Stomach (tissue), 9 donors: Measurements from ENCODE around the gene IZUMO3. TPM values are rescaled to one million over a fixed set of nuclear protein-coding genes. Genes with fewer than 3 reads are reported as not detected.

Experiments used
- DNase-seq, 2 donors: peaks; one replicate each; pipeline versions ENCODE4 v3.0.0 to v3.0.0-alpha.2; 2013 to 2019
- H3K27ac ChIP-seq, 5 donors: fragments of 200-600 bp in 4 of 5; sonication (generic) in 4 of 5; one replicate each; pipeline ENCODE4 v1.5.1; 2013 to 2019; ENCODE audit warnings: mild to moderate bottlenecking in 1 of 5, moderate library complexity in 1 of 5
- H3K27me3 ChIP-seq, 3 donors: fragments of 200-600 bp; sonication (generic); one replicate each; pipeline ENCODE4 v1.5.1; 2017 to 2019; ENCODE audit warnings: mixed run types in 1 of 3
- H3K36me3 ChIP-seq, 4 donors: fragments of 200-600 bp; sonication (generic); 1 replicate in 3 of 4; 2 replicates in 1 of 4; pipeline ENCODE4 v1.5.1; 2016 to 2019
- H3K4me1 ChIP-seq, 4 donors: fragments of 200-600 bp; sonication (generic); one replicate each; pipeline ENCODE4 v1.5.1; 2016 to 2019
- H3K4me3 ChIP-seq, 4 donors: fragments of 200-600 bp; sonication (generic) in 3 of 4; one replicate each; pipeline ENCODE4 v1.5.1; 2016 to 2019; ENCODE audit warnings: mild to moderate bottlenecking in 1 of 4
- H3K9me3 ChIP-seq, 4 donors: fragments of 200-600 bp; sonication (generic); one replicate each; pipeline ENCODE4 v1.5.1; 2016 to 2019
- EP300 ChIP-seq: sonication (generic); formaldehyde crosslinking; IDR thresholded peaks from one replicate; pipeline ENCODE4 v1.6.1; 2017; ENCODE audit warnings: antibody characterized with exemption
- POLR2A ChIP-seq, 4 donors: fragments of 450-650 bp; IDR thresholded peaks; one replicate each; pipeline ENCODE4 v1.6.1; 2016; ENCODE audit warnings: antibody characterized with exemption in 4 of 4, control low read depth in 2 of 4, mild to moderate bottlenecking in 1 of 4, moderate library complexity in 1 of 4
- POLR2AphosphoS5 ChIP-seq, 3 donors: sonication (generic); formaldehyde crosslinking; IDR thresholded peaks; one replicate each; pipeline ENCODE4 v1.6.1; 2016; ENCODE audit warnings: antibody characterized with exemption in 3 of 3
- WGBS, 5 donors: extraction: QIAGEN DNeasy Blood & Tissue Kit in 3 of 5; methylation state at CpG; one replicate each; pipeline versions ENCODE4 v1.1.5 to v1.1.7; 2013 to 2018; 5-methylcytosine and 5-hydroxymethylcytosine counted together
- intact Hi-C: fragments of 100-400 bp; cut with DNase I; formaldehyde crosslinking; loops from one replicate; pipeline ENCODE4 v1.15.1; 2023; ENCODE audit warnings: low total_unique reads
- polyA plus RNA-seq, 3 donors: library from polyadenylated mRNA; stranded (reverse); fragments of 200-250 nt; gene quantifications; one replicate each; pipeline ENCODE4 v1.2.3, GENCODE V29; 2013
- total RNA-seq, 5 donors: library from RNA; depleted of rRNA; stranded (reverse); fragments of >200 nt; gene quantifications; one replicate each; pipeline versions ENCODE4 v1.1.0 to v1.2.3, GENCODE V29; 2014 to 2016
- TF ChIP-seq, protein P1 (sequence below), 7 experiments: fragments of 450-650 bp in 4 of 7; fragments of 200-600 bp in 3 of 7; sonication (generic) in 3 of 7; IDR thresholded peaks; one replicate each; pipeline ENCODE4 v1.5.1; 2016 to 2019; ENCODE audit warnings: antibody characterized with exemption in 7 of 7, control low read depth in 2 of 7, mild to moderate bottlenecking in 1 of 7
- donor health status: healthy with polysubstance abuse.
- donor health status: Bipolar disorder and iron deficiency.
- donor health status: healthy.

Gene IZUMO3
- total and polyA plus RNA-seq, 8 donors: not detected

DNA sequence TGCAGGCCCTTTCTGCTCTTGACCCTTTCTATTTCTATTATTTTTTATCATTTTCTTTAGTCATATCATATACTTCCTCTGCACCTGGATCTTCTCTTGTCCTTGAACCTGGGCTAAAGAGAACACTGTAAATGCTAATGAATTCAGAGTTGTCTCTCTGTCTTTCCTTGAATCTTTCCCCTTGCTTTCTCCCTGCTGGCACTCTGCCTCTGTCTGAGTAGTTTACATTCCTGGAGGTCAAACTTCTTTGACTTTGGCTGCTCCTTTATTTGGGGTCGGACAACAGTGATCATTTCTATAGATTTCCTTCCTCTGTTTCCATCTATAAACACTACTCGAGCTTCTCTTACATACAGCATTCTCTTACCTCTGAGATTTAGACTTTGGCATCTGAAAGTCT is 47.1 kb downstream of the IZUMO3 start:
- TF ChIP-seq POLR2AphosphoS5 (IDR thresholded peaks at IDR 0.05) (no peak), POLR2A (IDR thresholded peaks at IDR 0.05) (no peak), EP300 (no peak)
- TF ChIP-seq, protein P1, sequence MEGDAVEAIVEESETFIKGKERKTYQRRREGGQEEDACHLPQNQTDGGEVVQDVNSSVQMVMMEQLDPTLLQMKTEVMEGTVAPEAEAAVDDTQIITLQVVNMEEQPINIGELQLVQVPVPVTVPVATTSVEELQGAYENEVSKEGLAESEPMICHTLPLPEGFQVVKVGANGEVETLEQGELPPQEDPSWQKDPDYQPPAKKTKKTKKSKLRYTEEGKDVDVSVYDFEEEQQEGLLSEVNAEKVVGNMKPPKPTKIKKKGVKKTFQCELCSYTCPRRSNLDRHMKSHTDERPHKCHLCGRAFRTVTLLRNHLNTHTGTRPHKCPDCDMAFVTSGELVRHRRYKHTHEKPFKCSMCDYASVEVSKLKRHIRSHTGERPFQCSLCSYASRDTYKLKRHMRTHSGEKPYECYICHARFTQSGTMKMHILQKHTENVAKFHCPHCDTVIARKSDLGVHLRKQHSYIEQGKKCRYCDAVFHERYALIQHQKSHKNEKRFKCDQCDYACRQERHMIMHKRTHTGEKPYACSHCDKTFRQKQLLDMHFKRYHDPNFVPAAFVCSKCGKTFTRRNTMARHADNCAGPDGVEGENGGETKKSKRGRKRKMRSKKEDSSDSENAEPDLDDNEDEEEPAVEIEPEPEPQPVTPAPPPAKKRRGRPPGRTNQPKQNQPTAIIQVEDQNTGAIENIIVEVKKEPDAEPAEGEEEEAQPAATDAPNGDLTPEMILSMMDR (IDR thresholded peaks at IDR 0.05): no peak
- Histone ChIP-seq H3K4me1 (no peaks in the 10 kb centered on the region), H3K36me3 (no peaks in the 10 kb centered on the region), H3K27ac (no peak overlapping the region), H3K4me3 (no peak overlapping the region), H3K27me3 (no peaks in the 10 kb centered on the region), H3K9me3 (no peaks in the 10 kb centered on the region)
- no peak for DNase-seq
- WGBS, 5 donors: 10 to 16% (median 13%) methylated on average over 2 of the region's 2 CpGs
- intact Hi-C loops: no loop called here

DNA sequence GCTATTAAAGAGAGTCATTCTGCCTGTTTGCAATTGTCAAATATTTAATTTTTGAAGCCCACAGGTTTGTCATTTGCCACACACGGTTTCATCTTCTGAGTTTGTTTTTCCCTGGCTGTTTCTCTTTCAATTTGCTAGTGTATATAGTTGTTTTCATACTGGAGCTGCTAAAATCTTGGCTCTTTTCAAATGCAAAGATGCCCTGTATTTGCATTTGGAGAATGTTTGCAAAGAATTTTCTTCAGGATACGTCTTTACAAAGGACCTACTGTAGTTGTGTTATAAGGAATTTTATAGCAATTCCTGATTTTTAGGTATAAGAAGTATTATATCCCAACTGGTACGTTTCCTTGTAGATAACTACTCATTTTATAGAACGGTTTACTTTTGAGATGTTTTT is 48.0 kb downstream of the IZUMO3 start:
- intact Hi-C loops: no loop called here
- no peak for DNase-seq
- 49 to 59% (median 54%) methylated on average over 4 of the region's 4 CpGs for WGBS, 5 donors

More for the DNA sequence above, 48.0 kb downstream of the IZUMO3 start:
- Histone ChIP-seq H3K9me3 (no peaks in the 10 kb centered on the region), H3K27ac (no peak overlapping the region), H3K4me3 (no peak overlapping the region), H3K36me3 (no peaks in the 10 kb centered on the region), H3K4me1 (no peaks in the 10 kb centered on the region), H3K27me3 (no peaks in the 10 kb centered on the region)
- TF ChIP-seq, protein P1 (IDR thresholded peaks at IDR 0.05): no peak
- TF ChIP-seq POLR2A (IDR thresholded peaks at IDR 0.05): no peak
- TF ChIP-seq EP300: no peak
- no peak for TF ChIP-seq POLR2AphosphoS5 (IDR thresholded peaks at IDR 0.05)
